ENCODE measurements around the gene MYO10. TPM values are rescaled to one million over a fixed set of nuclear protein-coding genes. Genes with fewer than 3 reads are reported as not detected.

Gene MYO10
- total and polyA plus RNA-seq, 2 of the 8 experiments (the other 6 are each of a cell fraction or from before 2014, with no cell fraction given), result 21.5 to 107 TPM

DNA sequence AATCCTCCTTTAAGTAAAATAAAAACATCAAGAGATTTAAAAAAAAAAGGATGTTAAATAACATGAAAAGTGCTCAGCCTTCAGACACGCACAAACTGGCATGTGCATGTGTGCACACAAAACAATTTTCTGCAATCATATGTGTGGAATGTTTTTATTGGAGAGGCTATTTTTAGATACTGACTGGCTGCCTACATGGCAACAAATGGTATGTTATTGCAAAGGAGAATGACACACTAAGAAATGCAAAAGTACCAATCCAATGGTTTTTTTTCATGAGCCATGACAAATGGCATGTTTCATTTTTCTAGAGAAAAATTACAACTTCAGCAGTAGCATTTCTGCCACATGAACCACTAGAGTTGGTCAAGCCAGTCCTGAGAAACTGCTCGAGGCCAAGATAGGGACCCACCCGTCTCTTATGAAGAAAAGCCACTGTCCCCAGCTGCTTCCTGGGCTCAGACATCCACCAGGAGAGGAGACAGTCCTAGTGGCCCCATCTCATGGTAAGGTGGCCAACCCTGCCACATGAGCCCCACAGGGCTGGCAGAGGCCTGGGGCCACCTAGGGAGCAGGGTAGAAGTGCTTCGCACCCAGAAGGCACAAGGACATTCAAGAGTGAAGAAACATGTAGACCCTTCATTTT is 116.4 kb downstream of the MYO10 start:
- no peak overlapping the region for H2BK12ac ChIP-seq (ENCODE audit: low read depth, low read length)
- no peak overlapping the region for H3K9ac ChIP-seq (replicated peaks in 1 of 4; ENCODE audit: extremely low read depth in 1 of 4, low read depth in 3 of 4, low read length in 3 of 4)
- H2AK5ac ChIP-seq (ENCODE audit: low read depth, low read length), result no peak overlapping the region
- H3K36me3 ChIP-seq (ENCODE audit: control insufficient read depth in 2 of 4, insufficient read depth in 4 of 4, low read length in 3 of 4), result no peaks in the 10 kb centered on the region
- no peak overlapping the region for H3K4ac ChIP-seq (replicated peaks; ENCODE audit: insufficient read length, low read depth, low read length)
- DNase-seq (ENCODE audit: low read depth in 1 of 2, low spot score in 2 of 2) (no peak), FAIRE-seq (no peak)
- no peak overlapping the region for H4K8ac ChIP-seq (ENCODE audit: extremely low read depth, insufficient read depth, low read length)
- H3K4me3 ChIP-seq (ENCODE audit: extremely low read depth in 1 of 4, insufficient read depth in 2 of 4, low read depth in 3 of 4, low read length in 4 of 4), result no peak overlapping the region
- H3K4me2 ChIP-seq (ENCODE audit: insufficient read depth in 1 of 2, low read depth in 2 of 2, low read length in 2 of 2), result no peak overlapping the region
- H3K18ac ChIP-seq (ENCODE audit: extremely low read depth, low read length), result no peak overlapping the region
- H3K4me1 ChIP-seq (replicated peaks in 1 of 4; ENCODE audit: control insufficient read depth in 3 of 4, insufficient read depth in 4 of 4, low read length in 3 of 4), result no peaks in the 10 kb centered on the region
- no peaks in the 10 kb centered on the region for H3K9me3 ChIP-seq (ENCODE audit: insufficient read depth in 2 of 2, low read depth in 1 of 2, low read length in 1 of 2)
- no peaks in the 10 kb centered on the region; the same call in 1 of the 2 replicates for H3K79me1 ChIP-seq (ENCODE audit: low read depth, low read length)
- no peak overlapping the region for H3K23ac ChIP-seq (ENCODE audit: insufficient read length)
- CTCF ChIA-PET (ENCODE audit: partially characterized antibody), result interaction anchor here (1.8 kb wide), 1 partner anchor 370 kb away, joined by 7 read pairs; no protein-coding TSS in a partner anchor
- H3K27me3 ChIP-seq (replicated peaks in 1 of 4; ENCODE audit: control insufficient read depth in 3 of 4, extremely low read depth in 1 of 4, insufficient read depth in 3 of 4, low read length in 3 of 4), result no peaks in the 10 kb centered on the region
- POLR2A ChIA-PET (ENCODE audit: partially characterized antibody), result no interaction called here
- H4K5ac ChIP-seq (ENCODE audit: insufficient read length, low read depth, low read length), result no peak overlapping the region
- H2BK5ac ChIP-seq (ENCODE audit: low read depth, low read length), result no peak overlapping the region
- no peak overlapping the region for H4K91ac ChIP-seq (replicated peaks; ENCODE audit: insufficient read length, low read length)
- TF ChIP-seq CHD2 (IDR thresholded peaks at IDR 0.05; ENCODE audit: low read length) (no peak), FOSL1 (IDR thresholded peaks at IDR 0.05; ENCODE audit: insufficient read depth, low read depth, low read length) (no peak)
- TF ChIP-seq, protein P1, sequence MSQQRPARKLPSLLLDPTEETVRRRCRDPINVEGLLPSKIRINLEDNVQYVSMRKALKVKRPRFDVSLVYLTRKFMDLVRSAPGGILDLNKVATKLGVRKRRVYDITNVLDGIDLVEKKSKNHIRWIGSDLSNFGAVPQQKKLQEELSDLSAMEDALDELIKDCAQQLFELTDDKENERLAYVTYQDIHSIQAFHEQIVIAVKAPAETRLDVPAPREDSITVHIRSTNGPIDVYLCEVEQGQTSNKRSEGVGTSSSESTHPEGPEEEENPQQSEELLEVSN (IDR thresholded peaks at IDR 0.05), result no peak
- no peak overlapping the region for H2BK120ac ChIP-seq (replicated peaks; ENCODE audit: low read depth, low read length)
- H2BK20ac ChIP-seq (ENCODE audit: low read length), result no peak overlapping the region
- H3K14ac ChIP-seq (ENCODE audit: insufficient read length), result no peak overlapping the region
- H3K27ac ChIP-seq (ENCODE audit: low read depth, low read length), result no peak overlapping the region
- H2BK15ac ChIP-seq (ENCODE audit: low read length), result no peak overlapping the region
- H4K20me1 ChIP-seq (replicated peaks in 1 of 2; ENCODE audit: control insufficient read depth in 1 of 2, insufficient read depth in 2 of 2, low read length in 2 of 2), result no peaks in the 10 kb centered on the region
- H3K56ac ChIP-seq (replicated peaks; ENCODE audit: insufficient read length, low read depth, low read length), result no peak overlapping the region
- no peaks in the 10 kb centered on the region for H3K23me2 ChIP-seq (ENCODE audit: low read depth, low read length)
- no peak overlapping the region for H2AFZ ChIP-seq (ENCODE audit: low read length)
- WGBS, 2 experiments (ENCODE audit: extremely low coverage in 1 of 2, insufficient coverage in 1 of 2, insufficient read length in 1 of 2, insufficient replicate concordance in 2 of 2, low coverage in 1 of 2, low lambda C conversion rate in 2 of 2, missing lambda C conversion rate in 1 of 2), result 88% methylated on average over 4 of the region's 4 CpGs; no CpG with 5 or more reads in 1 of the 2 experiments
- H3K79me2 ChIP-seq (ENCODE audit: control insufficient read depth in 1 of 2, insufficient read depth in 2 of 2, low read length in 2 of 2), result no peaks in the 10 kb centered on the region; a peak in 1 of 4 replicates
